Right atrium auricular region (tissue), 2 donors: ENCODE results near the gene NUDCD3. TPM values are rescaled to one million over a fixed set of nuclear protein-coding genes. Genes with fewer than 3 reads are reported as not detected.

Source experiments
- DNase-seq: peaks from one replicate; pipeline ENCODE4 v3.0.0-alpha.2; 2019; ENCODE audit warnings: low spot score
- H3K27ac ChIP-seq, 2 donors: fragments of 200-600 bp; sonication (generic); 1 replicate in 1 of 2; 2 replicates in 1 of 2; pipeline ENCODE4 v1.5.1; 2016 to 2019
- H3K27me3 ChIP-seq, 2 donors: fragments of 200-600 bp; sonication (generic); one replicate each; pipeline versions ENCODE4 v1.5.1 to v1.6.0; 2017 to 2019
- H3K36me3 ChIP-seq: fragments of 200-600 bp; sonication (generic); one replicate; pipeline ENCODE4 v1.5.1; 2016
- H3K4me1 ChIP-seq, 2 donors: fragments of 200-600 bp; sonication (generic); one replicate each; pipeline versions ENCODE4 v1.5.1 to v1.6.0; 2017 to 2019
- H3K4me3 ChIP-seq, 2 donors: fragments of 200-600 bp; sonication (generic); 1 replicate in 1 of 2; 2 replicates in 1 of 2; pipeline ENCODE4 v1.5.1; 2017 to 2019; ENCODE audit warnings: mild to moderate bottlenecking in 1 of 2, moderate library complexity in 1 of 2
- H3K9me3 ChIP-seq, 2 donors: fragments of 200-600 bp; sonication (generic); one replicate each; pipeline ENCODE4 v1.5.1; 2019
- CTCF ChIP-seq, 2 donors: fragments of 200-600 bp; sonication (generic); IDR thresholded peaks; one replicate each; pipeline ENCODE4 v1.5.1; 2019; ENCODE audit warnings: antibody characterized with exemption in 2 of 2
- total RNA-seq, 2 donors: library from RNA; depleted of rRNA; stranded (reverse); fragments of >200 nt; gene quantifications; one replicate each; pipeline ENCODE4 v1.1.0, GENCODE V29; 2016

Gene NUDCD3
- total RNA-seq, 2 donors from 2014 or later = 50.6 to 53.3 TPM

- no peak for DNase-seq
- Histone ChIP-seq H3K27ac (no peak overlapping the region), H3K27me3 (no peaks in the 10 kb centered on the region), H3K4me3 (peak overlapping the region in 1 of 2 donors; percentile 94), H3K4me1 (peaks cover 0 to 57% of the 10 kb centered on the region in 2 donors), H3K36me3 (peaks cover 9% of the 10 kb centered on the region), H3K9me3 (no peaks in the 10 kb centered on the region)
- TF ChIP-seq CTCF (IDR thresholded peaks at IDR 0.05) = no peak
Observed at GRCh38 chr7:44488955-44489354, 1.5 kb downstream of the NUDCD3 start.

- Histone ChIP-seq H3K9me3 (peaks cover 0 to 9% of the 10 kb centered on the region in 2 donors), H3K4me1 (peaks cover 0 to 62% of the 10 kb centered on the region in 2 donors), H3K4me3 (no peak overlapping the region), H3K27me3 (no peaks in the 10 kb centered on the region), H3K36me3 (peaks cover 32% of the 10 kb centered on the region), H3K27ac (peak overlapping the region in 1 of 2 donors; percentile 56)
- DNase-seq = no peak
- no peak for TF ChIP-seq CTCF (IDR thresholded peaks at IDR 0.05)
Observed at GRCh38 chr7:44486693-44487092, 3.8 kb downstream of the NUDCD3 start.

GRCh38 chr7:44486001-44486400 is 4.5 kb downstream of the NUDCD3 start:
- TF ChIP-seq CTCF (IDR thresholded peaks at IDR 0.05) = no peak
- H3K27ac ChIP-seq = peak overlapping the region; percentile 56 to 58

GRCh38 chr7:44484482-44485313 is 5.8 kb downstream of the NUDCD3 start:
- no peak for DNase-seq
- no peak for TF ChIP-seq CTCF (IDR thresholded peaks at IDR 0.05)
- H3K27me3 ChIP-seq = no peaks in the 10 kb centered on the region
- peak overlapping the region; percentile 56 to 58 for H3K27ac ChIP-seq
- no peak overlapping the region for H3K4me3 ChIP-seq
- H3K36me3 ChIP-seq = peaks cover 45% of the 10 kb centered on the region
- peaks cover 0 to 9% of the 10 kb centered on the region in 2 donors for H3K9me3 ChIP-seq
- H3K4me1 ChIP-seq = peaks cover 0 to 60% of the 10 kb centered on the region in 2 donors

More at GRCh38 chr7:44486001-44486400, 4.5 kb downstream of the NUDCD3 start:
- DNase-seq = no peak
- H3K27me3 ChIP-seq = no peaks in the 10 kb centered on the region
- peaks cover 37% of the 10 kb centered on the region for H3K36me3 ChIP-seq
- peaks cover 0 to 9% of the 10 kb centered on the region in 2 donors for H3K9me3 ChIP-seq
- H3K4me3 ChIP-seq = no peak overlapping the region
- peaks cover 0 to 62% of the 10 kb centered on the region in 2 donors for H3K4me1 ChIP-seq

- Histone ChIP-seq H3K4me3 (no peak overlapping the region), H3K4me1 (peaks cover 0 to 46% of the 10 kb centered on the region in 2 donors), H3K36me3 (peaks cover 59% of the 10 kb centered on the region), H3K27ac (peak overlapping the region in 1 of 2 donors; percentile 56), H3K27me3 (no peaks in the 10 kb centered on the region), H3K9me3 (peaks cover 0 to 9% of the 10 kb centered on the region in 2 donors)
- DNase-seq = no peak
- TF ChIP-seq CTCF (IDR thresholded peaks at IDR 0.05) = no peak
Observed at GRCh38 chr7:44482502-44483485, 7.7 kb downstream of the NUDCD3 start.
